Gastroesophageal sphincter (tissue), 4 donors: ENCODE results near the gene ARFGEF3. TPM values are rescaled to one million over a fixed set of nuclear protein-coding genes. Genes with fewer than 3 reads are reported as not detected.
A peak's percentile ranks its signal among the peaks of the same experiment; 100 is the strongest.

ENCODE experiments used
- ATAC-seq: fragments of 150-250 bp; one replicate; pipeline ENCODE4 v1.9.1; 2016; ENCODE audit warnings: mild to moderate bottlenecking, moderate library complexity
- H3K27ac ChIP-seq, 4 donors: fragments of 200-600 bp; sonication (generic) in 3 of 4; 1 replicate in 3 of 4; 2 replicates in 1 of 4; pipeline ENCODE4 v1.5.1; 2016 to 2019
- H3K27me3 ChIP-seq: fragments of 200-600 bp; sonication (generic); one replicate; pipeline ENCODE4 v1.5.1; 2019
- H3K36me3 ChIP-seq, 2 donors: fragments of 200-600 bp; sonication (generic); one replicate each; pipeline ENCODE4 v1.5.1; 2019; ENCODE audit warnings: control low read depth in 1 of 2
- H3K4me1 ChIP-seq, 3 donors: fragments of 200-600 bp; sonication (generic); 1 replicate in 2 of 3; 2 replicates in 1 of 3; pipeline ENCODE4 v1.5.1; 2016 to 2019; ENCODE audit warnings: control low read depth in 2 of 3
- H3K4me3 ChIP-seq, 2 donors: fragments of 200-600 bp; sonication (generic); one replicate each; pipeline ENCODE4 v1.5.1; 2019; ENCODE audit warnings: mild to moderate bottlenecking in 1 of 2, moderate library complexity in 1 of 2
- H3K9me3 ChIP-seq, 3 donors: fragments of 200-600 bp; sonication (generic); one replicate each; pipeline ENCODE4 v1.5.1; 2017 to 2019; ENCODE audit warnings: control low read depth in 2 of 3
- EP300 ChIP-seq: sonication (generic); formaldehyde crosslinking; IDR thresholded peaks from one replicate; pipeline ENCODE4 v1.6.1; 2017; ENCODE audit warnings: antibody characterized with exemption, mild to moderate bottlenecking
- POLR2A ChIP-seq, 2 donors: fragments of 450-650 bp; IDR thresholded peaks; one replicate each; pipeline ENCODE4 v1.6.1; 2017; ENCODE audit warnings: antibody characterized with exemption in 2 of 2, mild to moderate bottlenecking in 2 of 2, moderate library complexity in 1 of 2
- POLR2AphosphoS5 ChIP-seq: sonication (generic); formaldehyde crosslinking; IDR thresholded peaks from one replicate; pipeline ENCODE4 v1.6.1; 2017; ENCODE audit warnings: antibody characterized with exemption
- WGBS, 2 donors: methylation state at CpG; one replicate each; pipeline ENCODE4 v1.1.5; 2018; ENCODE audit warnings: low coverage in 1 of 2; 5-methylcytosine and 5-hydroxymethylcytosine counted together
- total RNA-seq, 4 donors: library from RNA; depleted of rRNA; stranded (reverse); fragments of >200 nt; gene quantifications; one replicate each; pipeline ENCODE4 v1.1.0, GENCODE V29; 2016
- TF ChIP-seq, protein P1 (sequence below), 4 experiments: fragments of 200-600 bp in 2 of 4; fragments of 450-650 bp in 2 of 4; sonication (generic) in 1 of 4; IDR thresholded peaks; one replicate each; pipeline ENCODE4 v1.5.1; 2017 to 2019; ENCODE audit warnings: antibody characterized with exemption in 4 of 4, mild to moderate bottlenecking in 2 of 4, moderate library complexity in 2 of 4

The ARFGEF3 gene
- 1 to 10 TPM in 3 of 4 donors, under 1 TPM in 1; 0.47 to 4.2 (median 1.8) TPM for total RNA-seq

- peak; percentile 87 for ATAC-seq
Observed at GRCh38 chr6:138161338-138162110, at the start of gene ARFGEF3. TSS of gene ARFGEF3 (plus strand) at chr6:138161939. CDS start at chr6:138162087, 148 bp downstream.

DNA sequence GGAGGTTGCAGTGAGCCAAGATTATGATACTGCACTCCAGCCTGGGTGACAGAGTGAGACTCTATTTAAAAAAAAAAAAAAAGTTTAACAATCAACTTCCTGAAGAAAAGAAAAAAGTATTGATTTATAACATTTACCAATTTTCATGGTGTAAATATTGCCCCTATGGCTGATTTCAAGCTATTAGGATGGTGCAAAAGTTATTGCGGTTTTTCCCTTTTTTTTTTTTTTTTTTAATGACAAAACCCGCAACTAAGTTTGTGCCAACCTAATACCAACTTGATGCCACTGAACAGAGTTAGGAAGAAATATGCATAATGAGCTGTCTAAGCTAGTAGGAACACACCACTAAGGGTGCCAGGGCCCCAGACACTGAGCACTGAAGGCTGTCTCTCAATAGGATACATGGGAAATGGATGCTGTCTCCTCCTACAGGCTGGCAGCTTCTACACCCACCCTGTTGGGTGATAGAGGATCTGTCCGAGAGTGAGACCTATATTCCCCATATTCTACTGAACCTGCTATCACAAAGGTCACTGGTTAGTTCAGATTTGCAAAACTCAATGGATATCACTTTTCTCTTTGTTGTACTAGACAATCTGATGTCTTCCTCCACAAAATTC is 48.0 kb upstream of the ARFGEF3 start:
- H3K36me3 ChIP-seq, result no peaks in the 10 kb centered on the region
- H3K9me3 ChIP-seq, result no peaks in the 10 kb centered on the region
- TF ChIP-seq EP300 (no peak), POLR2AphosphoS5 (no peak), POLR2A (IDR thresholded peaks at IDR 0.05) (no peak)
- TF ChIP-seq, protein P1, sequence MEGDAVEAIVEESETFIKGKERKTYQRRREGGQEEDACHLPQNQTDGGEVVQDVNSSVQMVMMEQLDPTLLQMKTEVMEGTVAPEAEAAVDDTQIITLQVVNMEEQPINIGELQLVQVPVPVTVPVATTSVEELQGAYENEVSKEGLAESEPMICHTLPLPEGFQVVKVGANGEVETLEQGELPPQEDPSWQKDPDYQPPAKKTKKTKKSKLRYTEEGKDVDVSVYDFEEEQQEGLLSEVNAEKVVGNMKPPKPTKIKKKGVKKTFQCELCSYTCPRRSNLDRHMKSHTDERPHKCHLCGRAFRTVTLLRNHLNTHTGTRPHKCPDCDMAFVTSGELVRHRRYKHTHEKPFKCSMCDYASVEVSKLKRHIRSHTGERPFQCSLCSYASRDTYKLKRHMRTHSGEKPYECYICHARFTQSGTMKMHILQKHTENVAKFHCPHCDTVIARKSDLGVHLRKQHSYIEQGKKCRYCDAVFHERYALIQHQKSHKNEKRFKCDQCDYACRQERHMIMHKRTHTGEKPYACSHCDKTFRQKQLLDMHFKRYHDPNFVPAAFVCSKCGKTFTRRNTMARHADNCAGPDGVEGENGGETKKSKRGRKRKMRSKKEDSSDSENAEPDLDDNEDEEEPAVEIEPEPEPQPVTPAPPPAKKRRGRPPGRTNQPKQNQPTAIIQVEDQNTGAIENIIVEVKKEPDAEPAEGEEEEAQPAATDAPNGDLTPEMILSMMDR (IDR thresholded peaks at IDR 0.05), result no peak
- peaks cover 12% of the 10 kb centered on the region for H3K27me3 ChIP-seq
- peaks cover 0 to 6% (median 0%) of the 10 kb centered on the region in 3 donors for H3K4me1 ChIP-seq
- H3K27ac ChIP-seq, result no peak overlapping the region
- H3K4me3 ChIP-seq, result no peak overlapping the region
- WGBS, 2 donors, result 59 to 86% methylated on average over 2 to 3 of the region's 3 CpGs
- no peak for ATAC-seq

More at GRCh38 chr6:138161338-138162110, at the start of gene ARFGEF3:
- H3K4me3 ChIP-seq, result peak within 1 kb of the TSS; percentile 21 to 65
- no peak for TF ChIP-seq POLR2A (IDR thresholded peaks at IDR 0.05)
- TF ChIP-seq POLR2AphosphoS5, result no peak
- TF ChIP-seq, protein P1 (IDR thresholded peaks at IDR 0.05), result no peak
- TF ChIP-seq EP300, result no peak
- 0% methylated on average over 2 of the region's 93 CpGs; no CpG with 5 or more reads in 1 of the 2 donors for WGBS, 2 donors
- H3K27me3 ChIP-seq, result peaks cover 54% of the 10 kb centered on the region
- no peaks in the 10 kb centered on the region for H3K9me3 ChIP-seq
- peaks cover 0 to 17% (median 0%) of the 10 kb centered on the region in 3 donors for H3K4me1 ChIP-seq
- H3K27ac ChIP-seq, result peak within 1 kb of the TSS in 1 of 4 donors; percentile 70
- no peaks in the 10 kb centered on the region for H3K36me3 ChIP-seq

GRCh38 chr6:138115201-138115600 is 46.5 kb upstream of the ARFGEF3 start:
- Histone ChIP-seq H3K27me3 (peaks cover 12% of the 10 kb centered on the region), H3K36me3 (no peaks in the 10 kb centered on the region), H3K9me3 (no peaks in the 10 kb centered on the region), H3K4me3 (no peak overlapping the region), H3K4me1 (no peaks in the 10 kb centered on the region), H3K27ac (no peak overlapping the region)
- 51 to 59% methylated on average over 6 to 7 of the region's 7 CpGs for WGBS, 2 donors
- TF ChIP-seq, protein P1 (IDR thresholded peaks at IDR 0.05), result no peak
- TF ChIP-seq POLR2AphosphoS5 (no peak), EP300 (no peak), POLR2A (IDR thresholded peaks at IDR 0.05) (no peak)
- no peak for ATAC-seq

DNA sequence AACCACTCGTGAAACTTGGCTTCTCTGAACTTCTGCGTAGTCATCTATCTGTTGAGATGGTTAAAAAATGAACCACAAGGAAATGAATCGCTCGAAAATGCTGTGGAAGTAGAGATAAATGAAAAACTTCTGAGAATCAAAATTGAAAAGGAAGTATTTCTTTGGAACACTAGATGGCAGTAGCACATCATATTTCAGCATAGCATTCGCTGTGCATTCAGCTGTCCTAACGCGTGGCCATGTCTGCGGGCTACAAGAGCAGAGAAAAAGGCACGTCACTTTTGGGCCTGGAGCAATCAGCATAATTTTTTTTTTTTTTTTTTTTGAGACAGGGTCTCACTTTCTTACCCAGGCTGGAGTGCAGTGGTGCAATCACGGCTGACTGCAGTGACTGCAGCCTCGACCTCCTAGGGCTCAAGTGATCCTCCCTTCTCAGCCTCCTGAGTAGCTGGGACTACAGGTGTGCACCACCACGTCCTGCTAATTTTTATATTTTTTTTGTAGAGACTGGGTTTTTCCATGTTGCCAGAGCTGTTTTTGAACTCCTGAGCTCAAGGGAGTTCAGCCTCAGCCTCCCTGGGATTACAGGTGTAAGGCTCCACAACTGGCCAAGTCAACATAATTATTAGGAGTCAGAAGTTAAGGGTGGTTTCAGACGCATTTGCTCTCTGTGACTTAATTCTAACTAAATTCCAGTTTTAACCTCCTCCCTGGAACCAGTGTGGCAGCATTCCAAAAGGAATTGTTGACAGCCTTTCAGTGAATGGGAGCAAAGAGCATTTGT is 45.7 kb upstream of the ARFGEF3 start:
- 2 to 23% methylated on average over 10 to 13 of the region's 13 CpGs for WGBS, 2 donors
- Histone ChIP-seq H3K27me3 (peaks cover 12% of the 10 kb centered on the region), H3K4me3 (no peak overlapping the region), H3K4me1 (no peaks in the 10 kb centered on the region), H3K9me3 (no peaks in the 10 kb centered on the region), H3K27ac (no peak overlapping the region), H3K36me3 (no peaks in the 10 kb centered on the region)
- TF ChIP-seq, protein P1 (IDR thresholded peaks at IDR 0.05), result peak; percentile 66 to 80 (median 74)
- TF ChIP-seq EP300, result no peak
- ATAC-seq, result peak; percentile 69
